OCI-LY1 (cell line): ENCODE data around the gene MMS19.

Experiments used
- EZH2 ChIP-seq: fragments of 200-600 bp; sonication (generic), shearing (Covaris generic); IDR thresholded peaks from 2 replicates; pipeline ENCODE4 v1.8.0; 2017; ENCODE audit warnings: borderline replicate concordance, mixed run types, mild to moderate bottlenecking, antibody characterized with exemption, low read length, moderate library complexity, mixed read lengths
- TF ChIP-seq, protein P1 (sequence below): fragments of 200-600 bp; sonication (generic), shearing (Covaris generic); IDR thresholded peaks from 2 replicates; pipeline ENCODE4 v1.5.1; 2017; ENCODE audit warnings: mild to moderate bottlenecking, antibody characterized with exemption, low read length, moderate library complexity, mixed read lengths

- TF ChIP-seq, protein P1, sequence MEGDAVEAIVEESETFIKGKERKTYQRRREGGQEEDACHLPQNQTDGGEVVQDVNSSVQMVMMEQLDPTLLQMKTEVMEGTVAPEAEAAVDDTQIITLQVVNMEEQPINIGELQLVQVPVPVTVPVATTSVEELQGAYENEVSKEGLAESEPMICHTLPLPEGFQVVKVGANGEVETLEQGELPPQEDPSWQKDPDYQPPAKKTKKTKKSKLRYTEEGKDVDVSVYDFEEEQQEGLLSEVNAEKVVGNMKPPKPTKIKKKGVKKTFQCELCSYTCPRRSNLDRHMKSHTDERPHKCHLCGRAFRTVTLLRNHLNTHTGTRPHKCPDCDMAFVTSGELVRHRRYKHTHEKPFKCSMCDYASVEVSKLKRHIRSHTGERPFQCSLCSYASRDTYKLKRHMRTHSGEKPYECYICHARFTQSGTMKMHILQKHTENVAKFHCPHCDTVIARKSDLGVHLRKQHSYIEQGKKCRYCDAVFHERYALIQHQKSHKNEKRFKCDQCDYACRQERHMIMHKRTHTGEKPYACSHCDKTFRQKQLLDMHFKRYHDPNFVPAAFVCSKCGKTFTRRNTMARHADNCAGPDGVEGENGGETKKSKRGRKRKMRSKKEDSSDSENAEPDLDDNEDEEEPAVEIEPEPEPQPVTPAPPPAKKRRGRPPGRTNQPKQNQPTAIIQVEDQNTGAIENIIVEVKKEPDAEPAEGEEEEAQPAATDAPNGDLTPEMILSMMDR: no peak
- TF ChIP-seq EZH2: no peak
These were observed 55.9 kb downstream of the MMS19 start for GRCh38 chr10:97442277-97442676.
